ENCODE results near the gene BRSK1.
A peak's percentile ranks its signal among the peaks of the same experiment; 100 is the strongest.

BRSK1 gene

GRCh38 chr19:55247621-55248099 lies 36.1 kb upstream of the BRSK1 start:
- no peak overlapping the region for H3K9ac ChIP-seq (ENCODE audit: low read depth, low read length)
- no peaks in the 10 kb centered on the region for H3K9me3 ChIP-seq (ENCODE audit: insufficient read depth, low read depth, low read length)
- no peaks in the 10 kb centered on the region for H3K27me3 ChIP-seq (ENCODE audit: insufficient read depth, low read length)
- peaks cover 41% of the 10 kb centered on the region for H3K36me3 ChIP-seq (ENCODE audit: insufficient read depth, low read depth, low read length)
- H3K4me1 ChIP-seq (ENCODE audit: insufficient read depth, low read length) = no peaks in the 10 kb centered on the region
- no peak overlapping the region for H3K27ac ChIP-seq (ENCODE audit: low read length)
- no peak overlapping the region for H3K4me3 ChIP-seq (ENCODE audit: low read length)

- peaks cover 35% of the 10 kb centered on the region for H3K36me3 ChIP-seq (ENCODE audit: insufficient read depth, low read depth, low read length)
- no peak overlapping the region for H3K9ac ChIP-seq (ENCODE audit: low read depth, low read length)
- H3K27me3 ChIP-seq (ENCODE audit: insufficient read depth, low read length) = no peaks in the 10 kb centered on the region
- H3K9me3 ChIP-seq (ENCODE audit: insufficient read depth, low read depth, low read length) = no peaks in the 10 kb centered on the region
- no peaks in the 10 kb centered on the region for H3K4me1 ChIP-seq (ENCODE audit: insufficient read depth, low read length)
- no peak overlapping the region for H3K4me3 ChIP-seq (ENCODE audit: low read length)
- H3K27ac ChIP-seq (ENCODE audit: low read length) = no peak overlapping the region
Measured at GRCh38 chr19:55248166-55248675, 35.6 kb upstream of the BRSK1 start.

GRCh38 chr19:55248704-55249103 lies 35.1 kb upstream of the BRSK1 start:
- H3K4me1 ChIP-seq (ENCODE audit: insufficient read depth, low read length) = no peaks in the 10 kb centered on the region
- peaks cover 31% of the 10 kb centered on the region for H3K36me3 ChIP-seq (ENCODE audit: insufficient read depth, low read depth, low read length)
- H3K9ac ChIP-seq (ENCODE audit: low read depth, low read length) = no peak overlapping the region

GRCh38 chr19:55249841-55250240 lies 34.0 kb upstream of the BRSK1 start:
- Histone ChIP-seq H3K4me1 (ENCODE audit: insufficient read depth, low read length) (no peaks in the 10 kb centered on the region), H3K27ac (ENCODE audit: low read length) (no peak overlapping the region), H3K9me3 (ENCODE audit: insufficient read depth, low read depth, low read length) (no peaks in the 10 kb centered on the region), H3K27me3 (ENCODE audit: insufficient read depth, low read length) (no peaks in the 10 kb centered on the region), H3K36me3 (ENCODE audit: insufficient read depth, low read depth, low read length) (peaks cover 19% of the 10 kb centered on the region), H3K4me3 (ENCODE audit: low read length) (no peak overlapping the region), H3K9ac (ENCODE audit: low read depth, low read length) (no peak overlapping the region)

More at GRCh38 chr19:55248704-55249103, 35.1 kb upstream of the BRSK1 start:
- Histone ChIP-seq H3K27ac (ENCODE audit: low read length) (no peak overlapping the region), H3K9me3 (ENCODE audit: insufficient read depth, low read depth, low read length) (no peaks in the 10 kb centered on the region), H3K27me3 (ENCODE audit: insufficient read depth, low read length) (no peaks in the 10 kb centered on the region), H3K4me3 (ENCODE audit: low read length) (no peak overlapping the region)

- no peaks in the 10 kb centered on the region for H3K4me1 ChIP-seq (ENCODE audit: insufficient read depth, low read length)
- peaks cover 13% of the 10 kb centered on the region for H3K36me3 ChIP-seq (ENCODE audit: insufficient read depth, low read depth, low read length)
- H3K9me3 ChIP-seq (ENCODE audit: insufficient read depth, low read depth, low read length) = no peaks in the 10 kb centered on the region
- no peak overlapping the region for H3K4me3 ChIP-seq (ENCODE audit: low read length)
- H3K9ac ChIP-seq (ENCODE audit: low read depth, low read length) = no peak overlapping the region
- H3K27ac ChIP-seq (ENCODE audit: low read length) = no peak overlapping the region
- H3K27me3 ChIP-seq (ENCODE audit: insufficient read depth, low read length) = no peaks in the 10 kb centered on the region
Measured at GRCh38 chr19:55250262-55251036, 33.3 kb upstream of the BRSK1 start.

GRCh38 chr19:55251341-55252081 lies 32.3 kb upstream of the BRSK1 start:
- H3K9me3 ChIP-seq (ENCODE audit: insufficient read depth, low read depth, low read length) = no peaks in the 10 kb centered on the region
- H3K27ac ChIP-seq (ENCODE audit: low read length) = no peak overlapping the region
- no peak overlapping the region for H3K4me3 ChIP-seq (ENCODE audit: low read length)
- no peak overlapping the region; the same call in 1 of the 2 replicates for H3K9ac ChIP-seq (ENCODE audit: low read depth, low read length)
- peaks cover 4% of the 10 kb centered on the region for H3K36me3 ChIP-seq (ENCODE audit: insufficient read depth, low read depth, low read length)
- H3K27me3 ChIP-seq (ENCODE audit: insufficient read depth, low read length) = no peaks in the 10 kb centered on the region
- 0 out of 2 replicates have a peak, but pooled peaks cover 2% of the 10 kb centered on the region for H3K4me1 ChIP-seq (ENCODE audit: insufficient read depth, low read length)

- Histone ChIP-seq H3K9me3 (ENCODE audit: insufficient read depth, low read depth, low read length) (no peaks in the 10 kb centered on the region), H3K4me3 (ENCODE audit: low read length) (no peak overlapping the region), H3K27me3 (ENCODE audit: insufficient read depth, low read length) (no peaks in the 10 kb centered on the region), H3K36me3 (ENCODE audit: insufficient read depth, low read depth, low read length) (no peaks in the 10 kb centered on the region; the same call in 1 of the 2 replicates), H3K27ac (ENCODE audit: low read length) (no peak overlapping the region), H3K4me1 (ENCODE audit: insufficient read depth, low read length) (peaks cover 8% of the 10 kb centered on the region), H3K9ac (ENCODE audit: low read depth, low read length) (peak overlapping the region; percentile 27)
Measured at GRCh38 chr19:55252760-55253663, 30.8 kb upstream of the BRSK1 start.

- Histone ChIP-seq H3K36me3 (ENCODE audit: insufficient read depth, low read depth, low read length) (no peaks in the 10 kb centered on the region; the same call in 1 of the 2 replicates), H3K27ac (ENCODE audit: low read length) (no peak overlapping the region), H3K9ac (ENCODE audit: low read depth, low read length) (no peak overlapping the region; the same call in 1 of the 2 replicates), H3K9me3 (ENCODE audit: insufficient read depth, low read depth, low read length) (no peaks in the 10 kb centered on the region), H3K27me3 (ENCODE audit: insufficient read depth, low read length) (no peaks in the 10 kb centered on the region), H3K4me1 (ENCODE audit: insufficient read depth, low read length) (peaks cover 8% of the 10 kb centered on the region), H3K4me3 (ENCODE audit: low read length) (no peak overlapping the region)
Measured at GRCh38 chr19:55253842-55254624, 29.8 kb upstream of the BRSK1 start.

- no peaks in the 10 kb centered on the region for H3K9me3 ChIP-seq (ENCODE audit: insufficient read depth, low read depth, low read length)
- no peak overlapping the region for H3K4me3 ChIP-seq (ENCODE audit: low read length)
- H3K27me3 ChIP-seq (ENCODE audit: insufficient read depth, low read length) = no peaks in the 10 kb centered on the region
- H3K4me1 ChIP-seq (ENCODE audit: insufficient read depth, low read length) = peaks cover 8% of the 10 kb centered on the region
- H3K9ac ChIP-seq (ENCODE audit: low read depth, low read length) = no peak overlapping the region; the same call in 1 of the 2 replicates
- H3K27ac ChIP-seq (ENCODE audit: low read length) = no peak overlapping the region
- no peaks in the 10 kb centered on the region; the same call in 1 of the 2 replicates for H3K36me3 ChIP-seq (ENCODE audit: insufficient read depth, low read depth, low read length)
Measured at GRCh38 chr19:55254625-55254977, 29.2 kb upstream of the BRSK1 start.

- Histone ChIP-seq H3K4me1 (ENCODE audit: insufficient read depth, low read length) (peaks cover 11% of the 10 kb centered on the region), H3K9me3 (ENCODE audit: insufficient read depth, low read depth, low read length) (no peaks in the 10 kb centered on the region), H3K9ac (ENCODE audit: low read depth, low read length) (peak overlapping the region; percentile 37; the same call in 1 of the 2 replicates), H3K27me3 (ENCODE audit: insufficient read depth, low read length) (no peaks in the 10 kb centered on the region), H3K4me3 (ENCODE audit: low read length) (0 out of 2 replicates have a peak overlapping the region, but pooled peaks have one; percentile 84), H3K27ac (ENCODE audit: low read length) (no peak overlapping the region), H3K36me3 (ENCODE audit: insufficient read depth, low read depth, low read length) (no peaks in the 10 kb centered on the region; the same call in 1 of the 2 replicates)
Measured at GRCh38 chr19:55255618-55256423, 28.0 kb upstream of the BRSK1 start.

Data from iPS-20b (cell line).